LNCaP clone FGC (cell line): ENCODE measurements around the gene ZBTB11.
A peak's percentile ranks its signal among the peaks of the same experiment; 100 is the strongest.
"Not testable (repeated sequence)": the region's sequence is repeated elsewhere in the genome, so short reads cannot be mapped to it uniquely, and the experiment has no call there.

ENCODE experiments used
- DNase-seq: peaks from one replicate; pipeline ENCODE4 v3.0.0-alpha.2; 2011; ENCODE audit warnings: low read depth
- H3K4me3 ChIP-seq: 2 replicates; pipeline ENCODE4 v1.5.1; 2011; ENCODE audit warnings: mild to moderate bottlenecking, low read depth, low read length, control low read depth
- TF ChIP-seq, protein P1 (sequence below): IDR thresholded peaks from 2 replicates; pipeline ENCODE4 v1.5.1; 2012; ENCODE audit warnings: mild to moderate bottlenecking; ENCODE audit not compliant: control insufficient read depth, insufficient read depth; ENCODE audit errors: extremely low read depth

The ZBTB11 gene

DNA sequence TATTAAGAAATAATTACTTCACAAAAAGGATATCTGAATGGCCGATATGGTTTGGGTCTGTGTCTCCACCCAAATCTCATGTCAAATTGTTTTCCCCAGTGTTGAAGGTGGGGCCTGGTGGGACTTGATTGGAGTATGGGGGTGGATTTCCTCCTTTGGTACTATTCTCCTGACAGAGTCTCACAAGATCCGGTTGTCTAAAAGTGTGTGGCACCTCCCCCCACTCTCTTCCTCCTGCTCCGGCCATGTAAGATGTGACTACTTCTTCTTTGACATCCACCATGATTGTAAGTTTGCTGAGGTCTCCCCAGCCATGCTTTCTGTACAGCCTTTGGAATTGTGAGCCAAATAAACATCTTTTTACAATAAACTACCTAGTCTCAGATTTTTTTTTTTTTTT is 34.5 kb downstream of the ZBTB11 start:
- TF ChIP-seq, protein P1, sequence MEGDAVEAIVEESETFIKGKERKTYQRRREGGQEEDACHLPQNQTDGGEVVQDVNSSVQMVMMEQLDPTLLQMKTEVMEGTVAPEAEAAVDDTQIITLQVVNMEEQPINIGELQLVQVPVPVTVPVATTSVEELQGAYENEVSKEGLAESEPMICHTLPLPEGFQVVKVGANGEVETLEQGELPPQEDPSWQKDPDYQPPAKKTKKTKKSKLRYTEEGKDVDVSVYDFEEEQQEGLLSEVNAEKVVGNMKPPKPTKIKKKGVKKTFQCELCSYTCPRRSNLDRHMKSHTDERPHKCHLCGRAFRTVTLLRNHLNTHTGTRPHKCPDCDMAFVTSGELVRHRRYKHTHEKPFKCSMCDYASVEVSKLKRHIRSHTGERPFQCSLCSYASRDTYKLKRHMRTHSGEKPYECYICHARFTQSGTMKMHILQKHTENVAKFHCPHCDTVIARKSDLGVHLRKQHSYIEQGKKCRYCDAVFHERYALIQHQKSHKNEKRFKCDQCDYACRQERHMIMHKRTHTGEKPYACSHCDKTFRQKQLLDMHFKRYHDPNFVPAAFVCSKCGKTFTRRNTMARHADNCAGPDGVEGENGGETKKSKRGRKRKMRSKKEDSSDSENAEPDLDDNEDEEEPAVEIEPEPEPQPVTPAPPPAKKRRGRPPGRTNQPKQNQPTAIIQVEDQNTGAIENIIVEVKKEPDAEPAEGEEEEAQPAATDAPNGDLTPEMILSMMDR, result no peak
- DNase-seq, result no peak
- H3K4me3 ChIP-seq, result no peak overlapping the region

DNA sequence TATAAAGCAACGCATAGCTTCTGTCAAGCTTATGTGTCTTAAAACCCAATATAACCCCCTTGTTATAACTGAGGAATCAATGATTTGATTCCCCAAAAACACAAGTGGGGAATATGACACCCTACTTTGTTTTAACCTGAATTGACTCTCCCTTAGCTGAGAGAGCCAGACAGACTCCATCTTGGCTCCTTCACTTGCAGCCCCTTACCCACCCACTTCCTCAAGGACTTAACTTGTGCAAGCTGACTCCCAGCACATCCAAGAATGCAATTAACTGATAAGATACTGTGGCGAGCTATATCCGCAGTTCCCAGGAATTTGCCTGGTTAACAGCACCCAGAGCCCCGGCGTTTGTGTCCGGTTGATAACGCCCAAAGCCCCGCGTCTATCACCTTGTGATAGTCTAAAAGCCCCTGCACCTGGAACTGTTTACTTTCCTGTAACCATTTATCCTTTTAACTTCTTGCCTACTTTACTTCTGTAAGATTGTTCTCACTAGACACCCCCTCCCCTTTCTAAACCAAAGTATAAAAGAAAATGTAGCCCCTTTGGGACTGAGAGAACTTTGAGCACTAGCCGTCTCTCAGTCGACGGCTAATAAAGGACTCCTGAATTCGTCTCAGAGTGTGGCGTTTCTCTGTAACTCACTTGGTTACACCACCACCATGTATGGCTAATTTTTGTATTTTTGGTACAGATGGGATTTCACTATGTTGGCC is 35.4 kb downstream of the ZBTB11 start:
- H3K4me3 ChIP-seq, DNase-seq: not testable (repeated sequence)

DNA sequence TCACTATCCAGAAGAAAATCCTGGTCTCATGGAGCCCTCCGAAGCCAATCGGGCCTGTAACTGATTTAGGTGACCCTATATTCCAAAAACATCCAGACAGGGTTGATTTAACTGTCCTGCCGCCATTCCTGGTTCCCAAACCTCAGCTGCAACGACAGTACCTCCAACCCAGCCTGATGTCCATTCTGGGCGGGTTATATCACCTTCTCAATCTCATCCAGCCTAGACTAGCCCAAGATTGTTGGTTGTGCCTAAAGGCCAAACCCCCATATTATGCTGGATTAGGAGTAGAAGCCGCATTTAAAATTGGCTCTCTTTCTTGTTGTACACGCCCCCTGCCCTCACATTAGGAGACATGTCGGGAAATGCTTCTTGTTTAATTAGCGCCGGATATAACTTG is 36.7 kb downstream of the ZBTB11 start:
- H3K4me3 ChIP-seq, result no peak overlapping the region
- TF ChIP-seq, protein P1, result no peak
- DNase-seq, result no peak

- no peak overlapping the region for H3K4me3 ChIP-seq
- TF ChIP-seq, protein P1, result no peak
- DNase-seq, result no peak
Measured at GRCh38 chr3:101639280-101639963, 37.5 kb downstream of the ZBTB11 start.

DNA sequence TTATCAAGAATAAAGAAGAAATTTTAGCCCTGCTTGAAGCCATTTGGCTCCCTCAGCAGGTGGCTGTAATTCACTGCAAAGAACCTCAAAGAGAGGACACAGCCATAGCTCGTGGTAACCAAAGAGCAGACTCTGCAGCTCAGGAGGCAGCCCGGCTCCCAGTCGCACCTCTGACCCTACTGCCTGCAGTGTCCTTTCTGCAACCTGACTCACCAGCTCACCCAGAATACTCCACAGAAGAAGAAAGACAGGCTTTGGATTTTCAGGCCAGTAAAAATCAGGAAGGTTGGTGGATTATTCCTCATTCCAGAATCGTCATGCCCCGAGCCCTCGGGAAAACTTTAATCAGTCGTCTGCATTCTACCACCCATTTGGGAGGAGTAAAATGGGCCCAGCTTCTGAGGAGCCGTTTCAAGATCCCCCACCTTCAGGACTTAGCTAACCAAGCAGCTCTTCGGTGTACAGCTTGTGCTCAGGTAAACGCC is 38.6 kb downstream of the ZBTB11 start:
- DNase-seq, result no peak
- TF ChIP-seq, protein P1, result no peak
- H3K4me3 ChIP-seq, result no peak overlapping the region

- H3K4me3 ChIP-seq, result no peak overlapping the region
- no peak for DNase-seq
- TF ChIP-seq, protein P1, result no peak
Measured at GRCh38 chr3:101637451-101637850, 39.5 kb downstream of the ZBTB11 start.

DNA sequence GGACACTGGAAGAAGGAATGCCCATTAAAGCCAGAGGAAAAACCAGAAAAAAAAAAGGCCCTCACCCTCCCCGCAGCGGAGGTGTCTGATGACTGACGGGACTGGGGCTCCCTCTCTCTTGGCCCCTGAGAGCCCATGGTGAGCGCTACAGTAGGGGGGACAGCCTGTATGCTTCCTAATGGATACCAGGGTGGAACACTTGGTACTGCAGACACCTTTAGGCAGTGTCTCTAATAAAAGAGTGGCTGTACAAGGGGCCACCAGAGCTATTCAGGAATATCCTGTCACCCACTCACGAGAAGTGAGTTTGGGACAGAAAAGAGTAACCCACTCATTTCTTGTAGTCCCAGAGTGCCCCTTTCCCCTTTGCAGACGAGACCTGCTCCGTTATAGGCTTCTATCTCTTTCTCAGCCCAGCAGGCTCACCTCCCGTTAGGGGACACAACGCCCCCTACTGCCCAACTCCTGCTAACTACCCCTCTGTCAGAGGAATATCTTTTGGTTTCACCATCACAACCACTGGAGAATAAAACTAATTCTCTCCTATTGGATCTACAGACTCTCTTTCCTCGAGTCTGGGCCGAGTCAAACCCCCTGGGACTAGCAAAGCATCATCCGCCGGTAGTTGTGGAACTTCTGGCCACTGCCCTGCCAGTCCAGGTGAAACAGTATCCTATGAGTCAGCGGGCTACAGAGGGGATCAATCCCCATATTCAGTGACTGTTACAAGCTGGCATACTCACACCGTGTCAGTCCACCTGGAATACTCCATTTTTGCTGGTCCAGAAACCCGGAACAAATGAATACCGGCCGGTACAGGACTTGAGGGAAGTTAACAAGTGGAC is 40.8 kb downstream of the ZBTB11 start:
- no peak for DNase-seq
- TF ChIP-seq, protein P1, result peak; percentile 64
- no peak overlapping the region for H3K4me3 ChIP-seq
